ENCODE data around the gene CTLA4. TPM values are rescaled to one million over a fixed set of nuclear protein-coding genes. Genes with fewer than 3 reads are reported as not detected.

CTLA4 gene
- total RNA-seq, 1 donor from 2014 or later: 0.86 TPM

- intact Hi-C loops (cut with DNase I): no loop called here
- TF ChIP-seq CTCF (IDR thresholded peaks at IDR 0.05): no peak
- ATAC-seq (no peak), DNase-seq (no peak)
- Histone ChIP-seq H3K27ac (no peak overlapping the region), H3K9me3 (no peaks in the 10 kb centered on the region), H3K4me1 (no peaks in the 10 kb centered on the region), H3K27me3 (ENCODE audit: low read depth) (no peaks in the 10 kb centered on the region), H3K36me3 (no peaks in the 10 kb centered on the region), H3K4me3 (no peak overlapping the region)
Observed at GRCh38 chr2:203894262-203894661, 26.7 kb downstream of the CTLA4 start.

DNA sequence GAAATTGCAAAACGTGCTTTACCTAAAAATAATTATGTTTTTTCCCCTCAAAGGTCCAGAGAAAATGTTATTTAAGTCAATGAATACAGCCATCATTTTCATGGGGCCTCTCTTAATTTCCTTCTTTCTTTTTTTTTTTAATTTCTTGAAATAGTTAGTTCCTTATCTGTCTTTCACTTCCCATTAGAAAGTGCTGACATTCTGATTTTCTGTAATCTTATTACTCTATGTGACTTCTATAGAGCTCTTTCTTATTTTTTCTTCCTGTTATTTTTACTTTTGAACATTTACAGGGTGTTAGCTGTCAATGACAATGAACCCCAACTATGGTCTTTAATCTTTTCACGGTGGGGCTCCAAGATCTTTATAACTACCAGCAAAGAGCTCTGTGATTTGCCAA is 30.0 kb downstream of the CTLA4 start:
- no peak overlapping the region for H3K27ac ChIP-seq
- no peaks in the 10 kb centered on the region for H3K36me3 ChIP-seq
- intact Hi-C loops (cut with DNase I): no loop called here
- H3K4me1 ChIP-seq: no peaks in the 10 kb centered on the region
- DNase-seq: no peak
- no peaks in the 10 kb centered on the region for H3K27me3 ChIP-seq (ENCODE audit: low read depth)
- peak in 1 of 2 donors; percentile 47 for ATAC-seq
- peaks cover 18% of the 10 kb centered on the region for H3K9me3 ChIP-seq
- TF ChIP-seq CTCF (IDR thresholded peaks at IDR 0.05): no peak
- no peak overlapping the region for H3K4me3 ChIP-seq

DNA sequence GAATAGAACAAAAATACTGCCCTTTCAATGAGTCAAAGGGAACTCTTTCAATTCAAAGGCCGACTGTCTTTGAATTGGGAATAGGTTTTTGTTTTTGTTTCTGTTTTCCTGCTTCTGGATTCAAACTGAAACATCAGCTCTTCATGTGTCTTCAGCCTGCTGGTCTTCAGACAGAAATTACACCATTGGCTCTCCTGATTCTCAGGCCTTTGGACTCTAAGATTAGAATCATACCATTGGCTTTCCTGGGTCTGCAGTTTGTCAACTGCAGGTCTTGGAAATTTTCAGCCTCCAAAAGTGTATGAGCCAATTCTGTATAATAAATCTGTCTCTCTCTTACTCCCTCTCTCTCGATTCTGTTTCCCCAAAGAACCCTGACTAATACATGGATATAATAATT is 31.1 kb downstream of the CTLA4 start:
- Histone ChIP-seq H3K27me3 (ENCODE audit: low read depth) (no peaks in the 10 kb centered on the region), H3K9me3 (peaks cover 23% of the 10 kb centered on the region), H3K4me3 (no peak overlapping the region), H3K36me3 (no peaks in the 10 kb centered on the region), H3K27ac (no peak overlapping the region), H3K4me1 (no peaks in the 10 kb centered on the region)
- ATAC-seq (no peak), DNase-seq (no peak)
- no peak for TF ChIP-seq CTCF (IDR thresholded peaks at IDR 0.05)
- intact Hi-C loops (cut with DNase I): no loop called here

- TF ChIP-seq CTCF (IDR thresholded peaks at IDR 0.05): no peak
- H3K36me3 ChIP-seq: no peaks in the 10 kb centered on the region
- no peak for ATAC-seq
- H3K9me3 ChIP-seq: peaks cover 23% of the 10 kb centered on the region
- intact Hi-C loops (cut with DNase I): no loop called here
- no peak overlapping the region for H3K4me3 ChIP-seq
- no peaks in the 10 kb centered on the region for H3K4me1 ChIP-seq
- H3K27ac ChIP-seq: no peak overlapping the region
- DNase-seq: no peak
- no peaks in the 10 kb centered on the region for H3K27me3 ChIP-seq (ENCODE audit: low read depth)
Observed at GRCh38 chr2:203900253-203900652, 32.7 kb downstream of the CTLA4 start.

DNA sequence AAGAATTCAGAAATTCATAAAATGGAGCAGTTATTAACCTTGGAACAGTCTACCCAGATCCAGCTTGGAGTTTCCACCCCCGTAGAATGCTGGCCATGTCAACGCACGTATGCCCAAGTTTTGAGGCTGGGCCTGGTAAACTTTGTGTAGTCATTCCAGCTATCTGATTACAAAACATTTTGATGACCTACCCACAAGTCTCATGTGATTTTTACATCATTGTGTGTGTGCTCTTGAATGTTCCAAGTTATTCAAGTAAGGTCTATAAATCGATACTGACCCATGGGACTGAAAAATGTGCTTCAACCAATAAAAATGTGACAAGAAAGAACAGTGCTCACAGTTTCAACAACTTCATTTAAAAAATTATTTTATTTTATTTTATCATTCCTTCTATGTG is 36.5 kb downstream of the CTLA4 start:
- H3K4me3 ChIP-seq: no peak overlapping the region
- H3K27me3 ChIP-seq (ENCODE audit: low read depth): no peaks in the 10 kb centered on the region
- H3K9me3 ChIP-seq: peaks cover 23% of the 10 kb centered on the region
- no peak for ATAC-seq
- H3K36me3 ChIP-seq: no peaks in the 10 kb centered on the region
- DNase-seq: no peak
- peaks cover 7% of the 10 kb centered on the region for H3K4me1 ChIP-seq
- H3K27ac ChIP-seq: no peak overlapping the region
- TF ChIP-seq CTCF (IDR thresholded peaks at IDR 0.05): no peak
- intact Hi-C loops (cut with DNase I): no loop called here

GRCh38 chr2:203905656-203906055 is 38.1 kb downstream of the CTLA4 start:
- no peak for TF ChIP-seq CTCF (IDR thresholded peaks at IDR 0.05)
- DNase-seq: no peak
- Histone ChIP-seq H3K9me3 (peaks cover 23% of the 10 kb centered on the region), H3K27me3 (ENCODE audit: low read depth) (no peaks in the 10 kb centered on the region), H3K36me3 (no peaks in the 10 kb centered on the region), H3K4me1 (peaks cover 9% of the 10 kb centered on the region), H3K27ac (no peak overlapping the region), H3K4me3 (no peak overlapping the region)
- ATAC-seq: no peak
- intact Hi-C loops (cut with DNase I): no loop called here
